ENCODE data around the gene TRA2B. TPM values are rescaled to one million over a fixed set of nuclear protein-coding genes. Genes with fewer than 3 reads are reported as not detected.
A peak's percentile ranks its signal among the peaks of the same experiment; 100 is the strongest.

The TRA2B gene
- polyA plus RNA-seq, 12 donors = 124 to 254 (median 179) TPM; not detected in 1

GRCh38 chr3:185959609-185960521 lies 22.1 kb upstream of the TRA2B start:
- no peak for DNase-seq

GRCh38 chr3:185958626-185959025 lies 20.8 kb upstream of the TRA2B start:
- DNase-seq = no peak

- DNase-seq = no peak
These were observed 18.4 kb upstream of the TRA2B start for GRCh38 chr3:185956244-185956643.

- no peak for DNase-seq
These were observed 16.5 kb upstream of the TRA2B start for GRCh38 chr3:185954366-185954723.

GRCh38 chr3:185950728-185951127 lies 12.9 kb upstream of the TRA2B start:
- no peak for DNase-seq

GRCh38 chr3:185949515-185949914 lies 11.7 kb upstream of the TRA2B start:
- no peak for DNase-seq

- no peak for DNase-seq
These were observed 10.5 kb upstream of the TRA2B start for GRCh38 chr3:185948292-185948691.

- DNase-seq = no peak
These were observed 5.9 kb upstream of the TRA2B start for GRCh38 chr3:185943760-185944106.

- DNase-seq = peak; percentile 70
These were observed 5.3 kb upstream of the TRA2B start for GRCh38 chr3:185942907-185943759.

GRCh38 chr3:185942396-185942795 lies 4.6 kb upstream of the TRA2B start:
- no peak for DNase-seq

- no peak for DNase-seq
These were observed 3.1 kb upstream of the TRA2B start for GRCh38 chr3:185940951-185941350.

- no peak for DNase-seq
These were observed 1.9 kb upstream of the TRA2B start for GRCh38 chr3:185939721-185940120.

GRCh38 chr3:185936814-185937688 lies 763 bp downstream of the TRA2B start:
- DNase-seq = peak; percentile 94

- no peak for DNase-seq
These were observed 1.6 kb downstream of the TRA2B start for GRCh38 chr3:185936273-185936629.

- DNase-seq = no peak
These were observed 2.1 kb downstream of the TRA2B start for GRCh38 chr3:185935465-185936272.

- DNase-seq = no peak
These were observed 2.9 kb downstream of the TRA2B start for GRCh38 chr3:185934767-185935464.

- DNase-seq = no peak
These were observed 3.6 kb downstream of the TRA2B start for GRCh38 chr3:185934174-185934557.

- DNase-seq = no peak
These were observed 4.2 kb downstream of the TRA2B start for GRCh38 chr3:185933374-185934173.

- no peak for DNase-seq
These were observed 5.8 kb downstream of the TRA2B start for GRCh38 chr3:185931777-185932612.
